H1 (cell line): ENCODE results near the gene KREMEN1.

ENCODE experiments used
- BCL11A ChIP-seq, 2 experiments: IDR thresholded peaks; one replicate each; pipeline ENCODE4 v1.6.1; 2011; ENCODE audit warnings: low read depth in 2 of 2, low read length in 2 of 2, mild to moderate bottlenecking in 2 of 2
- CEBPB ChIP-seq: IDR thresholded peaks from 2 replicates; pipeline ENCODE4 v1.6.1; 2012; ENCODE audit warnings: low read depth, low read length
- CTCF ChIP-seq, 3 experiments: IDR thresholded peaks; 1 replicate in 2 of 3; 2 replicates in 1 of 3; pipeline versions ENCODE4 v1.5.1 to v1.6.1; 2011; ENCODE audit warnings: low read length in 3 of 3, mild to moderate bottlenecking in 3 of 3, inconsistent platforms in 2 of 3, low read depth in 1 of 3, moderate library complexity in 1 of 3; ENCODE audit not compliant: insufficient read depth in 1 of 3; ENCODE audit errors: control extremely low read depth in 1 of 3
- EP300 ChIP-seq, 2 experiments: IDR thresholded peaks; 1 replicate in 1 of 2; 2 replicates in 1 of 2; pipeline ENCODE4 v1.6.1; 2011 to 2012; ENCODE audit warnings: low read depth in 2 of 2, low read length in 2 of 2, mild to moderate bottlenecking in 2 of 2, borderline replicate concordance in 1 of 2, inconsistent platforms in 1 of 2, moderate library complexity in 1 of 2
- EZH2 ChIP-seq: fragments of 200-600 bp; sonication (generic); IDR thresholded peaks from 2 replicates; pipeline ENCODE4 v1.7.1; 2012; ENCODE audit warnings: low read depth, mild to moderate bottlenecking, moderate library complexity, low read length, inconsistent platforms; ENCODE audit not compliant: severe bottlenecking
- JUN ChIP-seq: IDR thresholded peaks from 2 replicates; pipeline ENCODE4 v1.6.1; 2011; ENCODE audit warnings: low read depth, mild to moderate bottlenecking, improper control_type of control experiment, low read length
- MAX ChIP-seq: IDR thresholded peaks from 2 replicates; pipeline ENCODE4 v1.6.1; 2012; ENCODE audit warnings: inconsistent platforms
- RBBP5 ChIP-seq: IDR thresholded peaks from 2 replicates; pipeline ENCODE4 v1.7.1; 2012; ENCODE audit warnings: low read depth, mild to moderate bottlenecking, inconsistent platforms, low read length, moderate library complexity, borderline replicate concordance
- TAF1 ChIP-seq: IDR thresholded peaks from 2 replicates; pipeline ENCODE4 v1.6.1; 2011; ENCODE audit warnings: mild to moderate bottlenecking, low read depth, low read length
- ZNF274 ChIP-seq: IDR thresholded peaks from 2 replicates; pipeline ENCODE4 v1.7.0; 2012; ENCODE audit warnings: low read length, borderline replicate concordance; ENCODE audit errors: extremely low read depth

GRCh38 chr22:29074276-29074772 lies 1.5 kb downstream of the KREMEN1 start:
- no peak for TF ChIP-seq TAF1
- no peak for TF ChIP-seq CEBPB
- TF ChIP-seq ZNF274, result no peak
- TF ChIP-seq EZH2, result no peak
- no peak for TF ChIP-seq BCL11A (IDR thresholded peaks at IDR 0.05; ENCODE audit: low read depth in 2 of 2, low read length in 2 of 2)
- no peak for TF ChIP-seq CTCF (IDR thresholded peaks at IDR 0.05; ENCODE audit: control extremely low read depth in 1 of 3, insufficient read depth in 1 of 3, low read depth in 1 of 3, low read length in 3 of 3)
- TF ChIP-seq JUN, result no peak
- no peak for TF ChIP-seq MAX
- no peak for TF ChIP-seq EP300 (IDR thresholded peaks at IDR 0.05; ENCODE audit: borderline replicate concordance in 1 of 2, low read depth in 2 of 2, low read length in 2 of 2)
- TF ChIP-seq RBBP5, result no peak
